ENCODE data around the gene TTLL5.
"Not testable (repeated sequence)": the region's sequence is repeated elsewhere in the genome, so short reads cannot be mapped to it uniquely, and the experiment has no call there.

TTLL5 gene

GRCh38 chr14:75837151-75837787 is 176.2 kb downstream of the TTLL5 start:
- DNase-seq, result no peak

- no peak for DNase-seq
These were observed 179.9 kb downstream of the TTLL5 start for GRCh38 chr14:75840911-75841310.

- no peak for DNase-seq
These were observed 181.5 kb downstream of the TTLL5 start for GRCh38 chr14:75842551-75842950.

- no peak for DNase-seq
These were observed 183.4 kb downstream of the TTLL5 start for GRCh38 chr14:75844486-75844885.

- DNase-seq, result no peak
These were observed 184.2 kb downstream of the TTLL5 start for GRCh38 chr14:75845136-75845804.

GRCh38 chr14:75846694-75847093 is 185.6 kb downstream of the TTLL5 start:
- not testable (repeated sequence) for DNase-seq

- no peak for DNase-seq
These were observed 186.5 kb downstream of the TTLL5 start for GRCh38 chr14:75847584-75847983.

- no peak for DNase-seq
These were observed 187.3 kb downstream of the TTLL5 start for GRCh38 chr14:75848167-75848913.

GRCh38 chr14:75849300-75849895 is 188.4 kb downstream of the TTLL5 start:
- DNase-seq, result no peak

- DNase-seq, result no peak
These were observed 190.5 kb downstream of the TTLL5 start for GRCh38 chr14:75851574-75851866.

- DNase-seq, result no peak
These were observed 193.2 kb downstream of the TTLL5 start for GRCh38 chr14:75854111-75854799.

- DNase-seq, result no peak
These were observed 196.2 kb downstream of the TTLL5 start for GRCh38 chr14:75857199-75857598.

GRCh38 chr14:75858362-75858761 is 197.3 kb downstream of the TTLL5 start:
- no peak for DNase-seq

- DNase-seq, result no peak
These were observed 198.7 kb downstream of the TTLL5 start for GRCh38 chr14:75859746-75860145.

GRCh38 chr14:75860561-75861160 is 199.6 kb downstream of the TTLL5 start:
- no peak for DNase-seq

GRCh38 chr14:75861161-75861621 is 200.1 kb downstream of the TTLL5 start:
- no peak for DNase-seq

- no peak for DNase-seq
These were observed 202.2 kb downstream of the TTLL5 start for GRCh38 chr14:75863221-75863620.

GRCh38 chr14:75864352-75864751 is 203.3 kb downstream of the TTLL5 start:
- DNase-seq, result no peak

- DNase-seq, result no peak
These were observed 204.5 kb downstream of the TTLL5 start for GRCh38 chr14:75865531-75865930.

- no peak for DNase-seq
These were observed 205.9 kb downstream of the TTLL5 start for GRCh38 chr14:75866970-75867369.

GRCh38 chr14:75871181-75871880 is 210.3 kb downstream of the TTLL5 start:
- DNase-seq, result no peak

- DNase-seq, result no peak
These were observed 214.9 kb downstream of the TTLL5 start for GRCh38 chr14:75875958-75876357.

Data from stimulated activated CD4-positive, alpha-beta T cell treated with anti-CD3 and anti-CD28 coated beads, Interleukin-4, amount 100 ng/mL, for 24 hours (primary cell).